Astrocyte of the cerebellum (primary cell): ENCODE data around the gene MATCAP1.

Source experiments
- DNase-seq: peaks from one replicate; pipeline ENCODE4 v3.0.0-alpha.2; 2011; ENCODE audit warnings: low read depth
- H3K4me3 ChIP-seq: 2 replicates; pipeline ENCODE4 v1.5.1; 2011; ENCODE audit warnings: mild to moderate bottlenecking, low read depth, low read length, moderate library complexity
- in situ Hi-C: cut with HindIII; loops from 2 replicates; pipeline ENCODE4 v1.10.0; 2017; ENCODE audit warnings: low sequenced_read_pairs
- TF ChIP-seq, protein P1 (sequence below): IDR thresholded peaks from 2 replicates; pipeline ENCODE4 v1.5.1; 2012; ENCODE audit warnings: low read length, low read depth, moderate library complexity, mild to moderate bottlenecking; ENCODE audit errors: missing control alignments

The MATCAP1 gene

DNA sequence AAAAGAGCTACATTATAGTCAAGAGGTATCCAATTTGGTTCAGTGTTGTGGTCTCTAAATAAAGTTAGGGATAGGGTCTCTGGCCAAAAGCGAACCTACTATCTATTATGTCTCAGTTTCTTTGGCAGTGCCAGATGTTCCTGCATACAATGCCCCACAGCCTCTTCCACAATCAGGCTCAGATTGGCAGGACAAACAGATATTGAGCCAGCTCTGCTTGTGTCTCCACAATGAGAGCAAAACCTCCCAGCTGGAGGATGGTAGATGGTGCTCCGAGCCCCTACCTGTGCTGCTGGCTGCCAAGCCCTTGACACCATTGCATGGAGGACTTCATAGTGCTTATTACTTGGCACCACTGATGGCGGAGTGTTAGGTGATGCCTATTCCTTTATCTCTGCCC is 54.3 kb downstream of the MATCAP1 start:
- DNase-seq = no peak
- in situ Hi-C loops = no loop called here
- TF ChIP-seq, protein P1, sequence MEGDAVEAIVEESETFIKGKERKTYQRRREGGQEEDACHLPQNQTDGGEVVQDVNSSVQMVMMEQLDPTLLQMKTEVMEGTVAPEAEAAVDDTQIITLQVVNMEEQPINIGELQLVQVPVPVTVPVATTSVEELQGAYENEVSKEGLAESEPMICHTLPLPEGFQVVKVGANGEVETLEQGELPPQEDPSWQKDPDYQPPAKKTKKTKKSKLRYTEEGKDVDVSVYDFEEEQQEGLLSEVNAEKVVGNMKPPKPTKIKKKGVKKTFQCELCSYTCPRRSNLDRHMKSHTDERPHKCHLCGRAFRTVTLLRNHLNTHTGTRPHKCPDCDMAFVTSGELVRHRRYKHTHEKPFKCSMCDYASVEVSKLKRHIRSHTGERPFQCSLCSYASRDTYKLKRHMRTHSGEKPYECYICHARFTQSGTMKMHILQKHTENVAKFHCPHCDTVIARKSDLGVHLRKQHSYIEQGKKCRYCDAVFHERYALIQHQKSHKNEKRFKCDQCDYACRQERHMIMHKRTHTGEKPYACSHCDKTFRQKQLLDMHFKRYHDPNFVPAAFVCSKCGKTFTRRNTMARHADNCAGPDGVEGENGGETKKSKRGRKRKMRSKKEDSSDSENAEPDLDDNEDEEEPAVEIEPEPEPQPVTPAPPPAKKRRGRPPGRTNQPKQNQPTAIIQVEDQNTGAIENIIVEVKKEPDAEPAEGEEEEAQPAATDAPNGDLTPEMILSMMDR = no peak
- H3K4me3 ChIP-seq = no peak overlapping the region

DNA sequence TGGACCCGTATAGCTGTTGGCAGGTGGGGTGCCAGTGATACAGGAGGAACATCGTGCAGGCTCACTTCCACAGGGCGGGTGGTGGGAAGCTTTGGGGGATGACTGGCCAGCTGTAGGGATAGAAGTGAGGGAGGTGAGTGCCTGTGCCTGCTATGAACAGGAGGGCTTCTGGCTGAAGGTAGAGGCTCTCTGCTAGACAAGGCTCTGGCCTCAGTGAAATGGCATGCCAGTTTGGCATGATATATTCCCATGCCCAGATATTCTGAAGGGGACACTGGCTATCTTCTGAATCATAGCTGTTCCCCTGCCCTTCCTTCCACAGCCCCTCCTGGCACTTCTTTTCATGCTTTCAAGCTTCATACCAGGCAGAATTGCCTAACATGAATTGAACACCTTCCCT is 54.9 kb downstream of the MATCAP1 start:
- H3K4me3 ChIP-seq = no peak overlapping the region
- no peak for DNase-seq
- in situ Hi-C loops = no loop called here
- TF ChIP-seq, protein P1 = no peak

DNA sequence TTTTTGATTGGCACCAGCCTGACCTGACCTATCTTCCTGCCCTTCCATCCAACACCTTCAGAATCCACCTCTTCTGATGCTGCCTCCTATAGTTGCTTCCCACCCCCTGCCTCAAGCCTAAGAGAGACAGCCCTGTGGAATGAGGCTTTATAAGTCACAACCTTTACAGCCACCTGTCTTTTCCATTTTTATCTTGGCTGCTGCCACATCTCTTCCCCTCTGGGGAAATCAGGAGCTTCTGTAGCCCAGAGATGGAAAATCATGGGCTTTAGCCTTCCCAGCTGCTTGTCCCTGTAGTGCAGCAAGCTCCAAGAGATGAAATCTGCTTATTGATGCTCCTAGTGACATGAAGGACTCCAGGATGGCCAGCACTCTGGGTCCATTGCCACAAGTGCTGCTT is 55.3 kb downstream of the MATCAP1 start:
- in situ Hi-C loops = no loop called here
- DNase-seq = no peak
- TF ChIP-seq, protein P1 = no peak
- no peak overlapping the region for H3K4me3 ChIP-seq
